HEK293 (cell line): ENCODE data around the gene PLCB1.

Source experiments
- MEIS1 ChIP-seq: sonication (generic); formaldehyde crosslinking; IDR thresholded peaks from 2 replicates; pipeline ENCODE4 v1.8.1; 2022; ENCODE audit warnings: missing genetic modification reagents, mild to moderate bottlenecking, borderline replicate concordance
- ZFP69B ChIP-seq: fragments of 450-650 bp; formaldehyde crosslinking; IDR thresholded peaks from 2 replicates; pipeline ENCODE4 v1.5.1; 2016; ENCODE audit warnings: missing biosample characterization, missing genetic modification characterization
- ZNF155 ChIP-seq: fragments of 450-650 bp; formaldehyde crosslinking; IDR thresholded peaks from 2 replicates; pipeline ENCODE4 v1.5.1; 2016; ENCODE audit warnings: missing biosample characterization, missing genetic modification characterization
- ZNF571 ChIP-seq: fragments of 450-650 bp; formaldehyde crosslinking; IDR thresholded peaks from 2 replicates; pipeline ENCODE4 v1.5.0; 2017; ENCODE audit warnings: missing biosample characterization, missing genetic modification characterization
- ZNF585B ChIP-seq: fragments of 450-650 bp; formaldehyde crosslinking; IDR thresholded peaks from 2 replicates; pipeline ENCODE4 v1.5.1; 2016; ENCODE audit warnings: missing biosample characterization, missing genetic modification characterization
- TF ChIP-seq, protein P1 (sequence below): fragments of 450-650 bp; formaldehyde crosslinking; IDR thresholded peaks from 2 replicates; pipeline ENCODE4 v1.5.1; 2016; ENCODE audit warnings: missing biosample characterization, missing genetic modification characterization

- TF ChIP-seq, protein P1, sequence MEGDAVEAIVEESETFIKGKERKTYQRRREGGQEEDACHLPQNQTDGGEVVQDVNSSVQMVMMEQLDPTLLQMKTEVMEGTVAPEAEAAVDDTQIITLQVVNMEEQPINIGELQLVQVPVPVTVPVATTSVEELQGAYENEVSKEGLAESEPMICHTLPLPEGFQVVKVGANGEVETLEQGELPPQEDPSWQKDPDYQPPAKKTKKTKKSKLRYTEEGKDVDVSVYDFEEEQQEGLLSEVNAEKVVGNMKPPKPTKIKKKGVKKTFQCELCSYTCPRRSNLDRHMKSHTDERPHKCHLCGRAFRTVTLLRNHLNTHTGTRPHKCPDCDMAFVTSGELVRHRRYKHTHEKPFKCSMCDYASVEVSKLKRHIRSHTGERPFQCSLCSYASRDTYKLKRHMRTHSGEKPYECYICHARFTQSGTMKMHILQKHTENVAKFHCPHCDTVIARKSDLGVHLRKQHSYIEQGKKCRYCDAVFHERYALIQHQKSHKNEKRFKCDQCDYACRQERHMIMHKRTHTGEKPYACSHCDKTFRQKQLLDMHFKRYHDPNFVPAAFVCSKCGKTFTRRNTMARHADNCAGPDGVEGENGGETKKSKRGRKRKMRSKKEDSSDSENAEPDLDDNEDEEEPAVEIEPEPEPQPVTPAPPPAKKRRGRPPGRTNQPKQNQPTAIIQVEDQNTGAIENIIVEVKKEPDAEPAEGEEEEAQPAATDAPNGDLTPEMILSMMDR (tag by site-specific recombination) = no peak
- TF ChIP-seq ZFP69B (tag by site-specific recombination) (no peak), ZNF571 (no peak), ZNF155 (tag by site-specific recombination) (no peak), ZNF585B (tag by site-specific recombination) (no peak), MEIS1 (no peak)
Observed at GRCh38 chr20:8471465-8471864, 339.4 kb downstream of the PLCB1 start.
